H1 (cell line): ENCODE results near the gene L3HYPDH. TPM values are rescaled to one million over a fixed set of nuclear protein-coding genes. Genes with fewer than 3 reads are reported as not detected.

ENCODE experiments used
- CTCF ChIA-PET: fragments of 300-600 bp; sonication (Branson Sonifier 250); formaldehyde crosslinking; loops from one replicate; lab custom pipeline; 2021; ENCODE audit not compliant: partially characterized antibody; lab: Charles Lee
- POLR2A ChIA-PET: fragments of 300-600 bp; sonication (Branson Sonifier 250); formaldehyde crosslinking; loops from one replicate; lab custom pipeline; 2021; ENCODE audit warnings: inconsistent platforms; ENCODE audit not compliant: partially characterized antibody; lab: Charles Lee
- DNase-seq, 2 experiments: peaks; one replicate each; pipeline versions ENCODE4 v3.0.0 to v3.0.0-alpha.2; 2010 to 2022; ENCODE audit warnings: low spot score in 2 of 2, low read depth in 1 of 2, mixed read lengths in 1 of 2
- FAIRE-seq: peaks from 2 replicates; lab custom pipeline; 2011; peaks lifted over from hg19 to GRCh38; lab: Jason Lieb, UNC
- H2AFZ ChIP-seq: 2 replicates; pipeline ENCODE4 v1.8.1; 2012; ENCODE audit warnings: low read length, inconsistent platforms
- H2AK5ac ChIP-seq: 2 replicates; pipeline ENCODE4 v1.6.1; 2013; ENCODE audit warnings: low read depth, low read length
- H2BK120ac ChIP-seq: replicated peaks from 2 replicates; pipeline ENCODE3; 2013; ENCODE audit warnings: low read depth, low read length, inconsistent platforms
- H2BK12ac ChIP-seq: 2 replicates; pipeline ENCODE4 v1.6.1; 2013; ENCODE audit warnings: low read depth, low read length
- H2BK15ac ChIP-seq: 2 replicates; pipeline ENCODE4 v1.6.1; 2013; ENCODE audit warnings: low read length
- H2BK20ac ChIP-seq: 2 replicates; pipeline ENCODE4 v1.6.1; 2013; ENCODE audit warnings: low read length
- H2BK5ac ChIP-seq: 2 replicates; pipeline ENCODE4 v1.6.1; 2013; ENCODE audit warnings: low read depth, low read length
- H3K14ac ChIP-seq: 2 replicates; pipeline ENCODE4 v1.6.1; 2013; ENCODE audit warnings: inconsistent platforms; ENCODE audit not compliant: insufficient read length
- H3K18ac ChIP-seq: 2 replicates; pipeline ENCODE4 v1.6.1; 2013; ENCODE audit warnings: low read length; ENCODE audit errors: extremely low read depth
- H3K23ac ChIP-seq: 2 replicates; pipeline ENCODE4 v1.6.1; 2013; ENCODE audit warnings: inconsistent platforms; ENCODE audit not compliant: insufficient read length
- H3K23me2 ChIP-seq: 2 replicates; pipeline ENCODE4 v1.6.1; 2013; ENCODE audit warnings: low read depth, low read length
- H3K27ac ChIP-seq: 2 replicates; pipeline ENCODE4 v1.6.1; 2011; ENCODE audit warnings: low read depth, low read length, inconsistent platforms
- H3K27me3 ChIP-seq, 4 experiments: replicated peaks in 1 of 4; 1 replicate in 1 of 4; 2 replicates in 3 of 4; pipeline versions ENCODE4 v1.6.1 to v1.8.1; 2011 to 2013; ENCODE audit warnings: low read length in 3 of 4, mild to moderate bottlenecking in 3 of 4, inconsistent platforms in 2 of 4, mixed read lengths in 2 of 4, moderate library complexity in 1 of 4; ENCODE audit not compliant: control insufficient read depth in 3 of 4, insufficient read depth in 3 of 4; ENCODE audit errors: extremely low read depth in 1 of 4
- H3K36me3 ChIP-seq, 4 experiments: 2 replicates each; pipeline versions ENCODE4 v1.6.1 to v1.8.1; 2011 to 2013; ENCODE audit warnings: mild to moderate bottlenecking in 4 of 4, low read length in 3 of 4, moderate library complexity in 2 of 4, control low read depth in 1 of 4, inconsistent platforms in 1 of 4; ENCODE audit not compliant: insufficient read depth in 4 of 4, control insufficient read depth in 2 of 4
- H3K4ac ChIP-seq: replicated peaks from 2 replicates; pipeline ENCODE3; 2013; ENCODE audit warnings: low read length, low read depth, mixed read lengths, inconsistent platforms; ENCODE audit not compliant: insufficient read length
- H3K4me1 ChIP-seq, 4 experiments: replicated peaks in 1 of 4; 1 replicate in 1 of 4; 2 replicates in 3 of 4; pipeline versions ENCODE4 v1.6.1 to v1.8.1; 2011 to 2013; ENCODE audit warnings: low read length in 3 of 4, inconsistent platforms in 2 of 4, mixed read lengths in 1 of 4; ENCODE audit not compliant: insufficient read depth in 4 of 4, control insufficient read depth in 3 of 4
- H3K4me2 ChIP-seq, 2 experiments: 2 replicates each; pipeline versions ENCODE4 v1.6.1 to v1.8.1; 2011 to 2013; ENCODE audit warnings: low read depth in 2 of 2, low read length in 2 of 2, control low read depth in 1 of 2, inconsistent platforms in 1 of 2, mild to moderate bottlenecking in 1 of 2; ENCODE audit not compliant: insufficient read depth in 1 of 2
- H3K4me3 ChIP-seq, 4 experiments: fragments of 200-600, 300-600 bp in 1 of 4; sonication (generic), shearing (Covaris generic), sonication (Bioruptor Twin) in 1 of 4; 2 replicates each; pipeline versions ENCODE4 v1.5.1 to v1.8.1; 2011 to 2016; ENCODE audit warnings: low read length in 4 of 4, low read depth in 3 of 4, control low read depth in 2 of 4, inconsistent platforms in 2 of 4, mild to moderate bottlenecking in 2 of 4, mixed read lengths in 1 of 4, moderate library complexity in 1 of 4; ENCODE audit not compliant: insufficient read depth in 2 of 4; ENCODE audit errors: extremely low read depth in 1 of 4
- H3K56ac ChIP-seq: replicated peaks from 2 replicates; pipeline ENCODE3; 2013; ENCODE audit warnings: low read depth, mild to moderate bottlenecking, mixed read lengths, low read length, inconsistent platforms; ENCODE audit not compliant: insufficient read length
- H3K79me1 ChIP-seq: 2 replicates; pipeline ENCODE4 v1.6.1; 2013; ENCODE audit warnings: low read depth, low read length, control low read depth
- H3K79me2 ChIP-seq, 2 experiments: 2 replicates each; pipeline versions ENCODE4 v1.6.1 to v1.8.1; 2012 to 2013; ENCODE audit warnings: low read length in 2 of 2, mild to moderate bottlenecking in 2 of 2, inconsistent platforms in 1 of 2; ENCODE audit not compliant: insufficient read depth in 2 of 2, control insufficient read depth in 1 of 2
- H3K9ac ChIP-seq, 4 experiments: replicated peaks in 1 of 4; 1 replicate in 1 of 4; 2 replicates in 3 of 4; pipeline versions ENCODE4 v1.6.1 to v1.8.1; 2011 to 2013; ENCODE audit warnings: low read depth in 3 of 4, low read length in 3 of 4, control low read depth in 2 of 4, mild to moderate bottlenecking in 2 of 4, moderate library complexity in 2 of 4, inconsistent platforms in 1 of 4; ENCODE audit errors: extremely low read depth in 1 of 4
- H3K9me3 ChIP-seq, 2 experiments: 2 replicates each; pipeline versions ENCODE4 v1.6.1 to v1.8.1; 2012 to 2013; ENCODE audit warnings: mild to moderate bottlenecking in 2 of 2, moderate library complexity in 2 of 2, control low read depth in 1 of 2, inconsistent platforms in 1 of 2, low read depth in 1 of 2, low read length in 1 of 2, mixed read lengths in 1 of 2; ENCODE audit not compliant: insufficient read depth in 2 of 2
- H4K20me1 ChIP-seq, 2 experiments: replicated peaks in 1 of 2; 2 replicates each; pipeline versions ENCODE3 to v1.8.1; 2011 to 2013; ENCODE audit warnings: inconsistent platforms in 2 of 2, low read length in 2 of 2, mild to moderate bottlenecking in 1 of 2; ENCODE audit not compliant: insufficient read depth in 2 of 2, control insufficient read depth in 1 of 2
- H4K5ac ChIP-seq: 2 replicates; pipeline ENCODE4 v1.6.1; 2013; ENCODE audit warnings: low read length, low read depth, mixed read lengths, inconsistent platforms; ENCODE audit not compliant: insufficient read length
- H4K8ac ChIP-seq: 2 replicates; pipeline ENCODE4 v1.8.0; 2013; ENCODE audit warnings: mild to moderate bottlenecking, moderate library complexity, low read length, inconsistent platforms; ENCODE audit not compliant: insufficient read depth; ENCODE audit errors: extremely low read depth
- H4K91ac ChIP-seq: replicated peaks from 2 replicates; pipeline ENCODE3; 2013; ENCODE audit warnings: low read length, mixed read lengths, inconsistent platforms; ENCODE audit not compliant: insufficient read length
- CBX5 ChIP-seq: fragments of 300-800, 300-1000 bp; sonication (generic); IDR thresholded peaks from 2 replicates; pipeline ENCODE4 v1.7.1; 2016; ENCODE audit warnings: antibody characterized with exemption, low read length, low read depth
- CTCF ChIP-seq, 3 experiments: IDR thresholded peaks; 1 replicate in 2 of 3; 2 replicates in 1 of 3; pipeline versions ENCODE4 v1.5.1 to v1.6.1; 2011; ENCODE audit warnings: low read length in 3 of 3, mild to moderate bottlenecking in 3 of 3, inconsistent platforms in 2 of 3, low read depth in 1 of 3, moderate library complexity in 1 of 3; ENCODE audit not compliant: insufficient read depth in 1 of 3; ENCODE audit errors: control extremely low read depth in 1 of 3
- HDAC6 ChIP-seq: IDR thresholded peaks from one replicate; pipeline ENCODE4 v1.7.1; 2012; ENCODE audit warnings: low read depth, mild to moderate bottlenecking, inconsistent platforms, low read length, moderate library complexity
- SIRT6 ChIP-seq: IDR thresholded peaks from one replicate; pipeline ENCODE4 v1.7.1; 2012; ENCODE audit warnings: low read length, inconsistent platforms
- SP1 ChIP-seq: IDR thresholded peaks from 2 replicates; pipeline ENCODE4 v1.6.1; 2011; ENCODE audit warnings: low read depth, low read length
- WGBS, 2 experiments: shearing (Covaris generic) in 1 of 2; methylation state at CpG; one replicate each; pipeline versions ENCODE4 v1.1.6 to v1.1.7; 2013 to 2015; ENCODE audit warnings: low lambda C conversion rate in 2 of 2, mixed read lengths in 2 of 2, inconsistent platforms in 1 of 2, low coverage in 1 of 2, missing lambda C conversion rate in 1 of 2; ENCODE audit not compliant: insufficient replicate concordance in 2 of 2, insufficient coverage in 1 of 2, insufficient read length in 1 of 2; ENCODE audit errors: extremely low coverage in 1 of 2, missing lambda C conversion rate in 1 of 2; 5-methylcytosine and 5-hydroxymethylcytosine counted together
- polyA plus RNA-seq, 7 experiments: library from polyadenylated mRNA; depleted of rRNA in 3 of 7; stranded (reverse) in 5 of 7; unstranded in 2 of 7; fragments of >200 nt in 5 of 7; fragments of 200-250 nt in 2 of 7; gene quantifications; 1 replicate in 5 of 7; 2 replicates in 1 of 7; 4 replicates in 1 of 7; pipeline versions ENCODE4 v1.2.1 to v1.2.3, GENCODE V29; 2011 to 2013; ENCODE audit warnings: missing spikeins in 2 of 7, mixed read lengths in 2 of 7
- total RNA-seq: library from RNA; stranded (reverse); fragmentation: NEBNext Ultra II Directional; extraction: Animal tissue kit (Norgen Biotek cat#: 25700); gene quantifications from 2 replicates; pipeline ENCODE4 v1.2.1, GENCODE V29; 2021

The L3HYPDH gene
- total and polyA plus RNA-seq, 2 of the 8 experiments (the other 6 are each of a cell fraction or from before 2014, with no cell fraction given), result 11.2 to 15.8 TPM

DNA sequence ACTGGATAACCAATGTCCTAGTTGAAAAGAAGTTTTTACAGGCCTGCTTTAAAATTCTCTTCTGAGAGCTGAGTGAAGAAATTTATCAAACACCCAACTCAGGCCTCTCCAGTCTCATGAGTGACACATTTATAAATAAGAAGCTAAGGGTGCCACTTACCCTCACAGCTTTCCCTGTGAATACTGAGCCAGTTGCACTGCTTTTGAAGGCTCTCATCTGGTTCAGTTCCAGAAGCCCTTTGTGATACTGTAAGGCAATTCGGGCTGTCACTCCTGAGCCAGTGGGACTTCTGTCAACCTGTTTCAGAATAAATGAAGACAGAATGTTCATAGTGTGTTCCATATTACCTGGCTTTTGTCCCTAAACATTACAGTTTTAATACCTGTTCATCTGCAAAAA lies 8.5 kb downstream of the L3HYPDH start:
- WGBS, 2 experiments, result 100% methylated on average over 1 of the region's 1 CpG; no CpG with 5 or more reads in 1 of the 2 experiments
- Histone ChIP-seq H2BK12ac (no peak overlapping the region), H3K9ac (no peak overlapping the region), H3K79me2 (no peaks in the 10 kb centered on the region), H2BK15ac (no peak overlapping the region), H2BK5ac (no peak overlapping the region), H4K20me1 (no peaks in the 10 kb centered on the region), H3K56ac (no peak overlapping the region), H3K4me2 (no peak overlapping the region), H3K79me1 (no peaks in the 10 kb centered on the region; the same call in 1 of the 2 replicates), H3K23me2 (no peaks in the 10 kb centered on the region), H3K23ac (no peak overlapping the region), H3K14ac (no peak overlapping the region), H2AK5ac (no peak overlapping the region), H2BK120ac (no peak overlapping the region), H4K8ac (no peak overlapping the region), H3K9me3 (no peaks in the 10 kb centered on the region), H3K36me3 (peaks cover 11 to 50% (median 23%) of the 10 kb centered on the region in 4 experiments), H2BK20ac (no peak overlapping the region), H3K4ac (no peak overlapping the region), H3K27me3 (no peaks in the 10 kb centered on the region), H3K4me1 (no peaks in the 10 kb centered on the region), H2AFZ (no peak overlapping the region), H3K4me3 (no peak overlapping the region), H4K5ac (no peak overlapping the region), H3K27ac (no peak overlapping the region), H4K91ac (no peak overlapping the region), H3K18ac (no peak overlapping the region)
- no peak for TF ChIP-seq SIRT6
- TF ChIP-seq HDAC6, result no peak
- no peak for TF ChIP-seq SP1
- TF ChIP-seq CTCF (IDR thresholded peaks at IDR 0.05; ENCODE audit: control extremely low read depth in 1 of 3, insufficient read depth in 1 of 3, low read depth in 1 of 3, low read length in 3 of 3), result no peak
- TF ChIP-seq CBX5, result no peak
- DNase-seq (no peak), FAIRE-seq (no peak)
- POLR2A ChIA-PET, result interaction anchor here (0.8 to 2.0 kb wide), 2 partner anchors 8 to 11 kb away, joined by 3 to 6 read pairs; partner anchors contain the start of genes JKAMP and L3HYPDH
- CTCF ChIA-PET, result interaction anchor here (0.7 to 3.3 kb wide), 3 partner anchors 10 to 469 kb away, joined by 3 to 11 read pairs (median 3); partner anchors contain the start of gene CCDC175
